GM21381 (cell line): Measurements from ENCODE around the gene CYCS.

ENCODE experiments used
- ATAC-seq: cut with Tn5 transposase; IDR thresholded peaks from one replicate; pipeline ENCODE4 v1.9.1; 2021; ENCODE audit warnings: mild to moderate bottlenecking, moderate library complexity; ENCODE audit not compliant: unreplicated experiment

The CYCS gene

GRCh38 chr7:25075459-25075858, 49.6 kb downstream of the CYCS start:
- ATAC-seq: no peak

DNA sequence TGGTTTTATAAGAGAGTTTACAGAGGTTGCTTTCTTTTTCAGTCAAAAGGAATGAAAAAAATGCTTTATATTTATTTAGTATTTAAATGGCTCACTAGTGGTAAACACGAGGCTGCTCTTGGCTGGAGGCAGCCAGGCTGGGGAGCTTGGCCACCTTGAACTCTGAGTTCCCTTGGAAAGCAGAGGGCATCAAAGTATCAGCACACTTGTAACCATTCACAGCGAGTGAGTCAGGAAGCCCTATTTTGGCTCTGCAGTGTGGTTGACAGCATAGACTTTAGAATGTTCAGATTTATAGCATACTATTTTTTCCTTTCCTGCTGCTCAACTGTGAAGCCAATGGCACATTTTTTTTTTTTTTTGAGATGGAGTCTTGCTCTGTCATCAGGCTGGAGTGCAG, 51.6 kb downstream of the CYCS start:
- no peak for ATAC-seq
